H9 (cell line): ENCODE results near the gene KIR3DL1. TPM values are rescaled to one million over a fixed set of nuclear protein-coding genes. Genes with fewer than 3 reads are reported as not detected.
"Not testable (repeated sequence)": the region's sequence is repeated elsewhere in the genome, so short reads cannot be mapped to it uniquely, and the experiment has no call there.

Experiments
- DNase-seq: peaks from one replicate; pipeline ENCODE4 v3.0.0-alpha.2; 2017
- H2AFZ ChIP-seq: one replicate; pipeline ENCODE4 v1.6.1; 2013; ENCODE audit warnings: mild to moderate bottlenecking, low read length, control low read depth, moderate library complexity
- H2AK5ac ChIP-seq: 2 replicates; pipeline ENCODE4 v1.6.1; 2013; ENCODE audit warnings: low read length, control low read depth, mixed read lengths; ENCODE audit not compliant: insufficient read length
- H2BK120ac ChIP-seq: one replicate; pipeline ENCODE4 v1.6.1; 2013; ENCODE audit warnings: low read depth, mild to moderate bottlenecking, low read length, control low read depth, inconsistent platforms; ENCODE audit not compliant: poor library complexity, severe bottlenecking
- H2BK12ac ChIP-seq: 2 replicates; pipeline ENCODE4 v1.6.1; 2013; ENCODE audit warnings: low read length, control low read depth, mixed read lengths, low read depth; ENCODE audit not compliant: insufficient read length
- H2BK15ac ChIP-seq: 2 replicates; pipeline ENCODE4 v1.6.1; 2013; ENCODE audit warnings: low read depth, low read length, control low read depth
- H2BK20ac ChIP-seq: one replicate; pipeline ENCODE4 v1.6.1; 2013; ENCODE audit warnings: low read depth, mild to moderate bottlenecking, low read length, control low read depth, inconsistent platforms; ENCODE audit not compliant: poor library complexity, severe bottlenecking
- H2BK5ac ChIP-seq: 2 replicates; pipeline ENCODE4 v1.6.1; 2013; ENCODE audit warnings: low read length, control low read depth, mixed read lengths; ENCODE audit not compliant: insufficient read length
- H3K14ac ChIP-seq: 2 replicates; pipeline ENCODE4 v1.6.1; 2013; ENCODE audit warnings: low read length, control low read depth; ENCODE audit not compliant: insufficient read depth
- H3K18ac ChIP-seq: 2 replicates; pipeline ENCODE4 v1.6.1; 2013; ENCODE audit warnings: low read depth, mild to moderate bottlenecking, mixed read lengths, low read length, control low read depth; ENCODE audit not compliant: insufficient read length
- H3K23ac ChIP-seq: 2 replicates; pipeline ENCODE4 v1.6.1; 2013; ENCODE audit warnings: low read length, control low read depth, mixed read lengths, low read depth; ENCODE audit not compliant: insufficient read length
- H3K23me2 ChIP-seq: 2 replicates; pipeline ENCODE4 v1.6.1; 2013; ENCODE audit warnings: low read depth, mild to moderate bottlenecking, mixed read lengths, low read length, control low read depth; ENCODE audit not compliant: insufficient read length, poor library complexity, severe bottlenecking
- H3K27ac ChIP-seq: 2 replicates; pipeline ENCODE4 v1.5.1; 2013; ENCODE audit warnings: low read length, control low read depth, mixed read lengths, low read depth; ENCODE audit not compliant: insufficient read length
- H3K27me3 ChIP-seq: 2 replicates; pipeline ENCODE4 v1.6.1; 2013; ENCODE audit warnings: low read length, control low read depth, inconsistent platforms; ENCODE audit not compliant: insufficient read depth
- H3K4ac ChIP-seq: 2 replicates; pipeline ENCODE4 v1.6.1; 2013; ENCODE audit warnings: low read depth, mild to moderate bottlenecking, control low read depth, inconsistent platforms, low read length, moderate library complexity
- H3K4me1 ChIP-seq: 2 replicates; pipeline ENCODE4 v1.6.1; 2013; ENCODE audit warnings: low read length, control low read depth, inconsistent platforms; ENCODE audit not compliant: insufficient read depth
- H3K4me2 ChIP-seq: 2 replicates; pipeline ENCODE4 v1.6.1; 2013; ENCODE audit warnings: low read length, control low read depth, mixed read lengths; ENCODE audit not compliant: insufficient read length, insufficient read depth
- H3K56ac ChIP-seq: 2 replicates; pipeline ENCODE4 v1.6.1; 2013; ENCODE audit warnings: low read depth, mild to moderate bottlenecking, mixed read lengths, low read length, control low read depth; ENCODE audit not compliant: insufficient read length
- H3K79me1 ChIP-seq: 2 replicates; pipeline ENCODE4 v1.6.1; 2013; ENCODE audit warnings: low read depth, mild to moderate bottlenecking, moderate library complexity, low read length, control low read depth, inconsistent platforms; ENCODE audit not compliant: insufficient read depth, poor library complexity, severe bottlenecking
- H3K79me2 ChIP-seq: 2 replicates; pipeline ENCODE4 v1.6.1; 2013; ENCODE audit warnings: low read length, control low read depth, inconsistent platforms; ENCODE audit not compliant: insufficient read depth
- H3K9ac ChIP-seq: 2 replicates; pipeline ENCODE4 v1.6.1; 2013; ENCODE audit warnings: low read length, control low read depth, mixed read lengths; ENCODE audit not compliant: insufficient read length; ENCODE audit errors: extremely low read depth
- H3K9me3 ChIP-seq: one replicate; pipeline ENCODE4 v1.6.1; 2013; ENCODE audit warnings: low read depth, low read length, inconsistent platforms; ENCODE audit not compliant: control insufficient read depth
- H3T11ph ChIP-seq: one replicate; pipeline ENCODE4 v1.6.1; 2013; ENCODE audit warnings: mild to moderate bottlenecking, low read length, control low read depth, inconsistent platforms
- H4K20me1 ChIP-seq: one replicate; pipeline ENCODE4 v1.6.1; 2013; ENCODE audit not compliant: control insufficient read depth, insufficient read length, insufficient read depth
- H4K5ac ChIP-seq: 2 replicates; pipeline ENCODE4 v1.6.1; 2013; ENCODE audit warnings: low read depth, mild to moderate bottlenecking, mixed read lengths, low read length, control low read depth; ENCODE audit not compliant: insufficient read length
- H4K8ac ChIP-seq: replicated peaks from 2 replicates; pipeline ENCODE4 v1.6.1; 2013; ENCODE audit warnings: low read length, control low read depth, mixed read lengths, low read depth; ENCODE audit not compliant: insufficient read length
- H4K91ac ChIP-seq: 2 replicates; pipeline ENCODE4 v1.6.1; 2013; ENCODE audit warnings: low read depth, mild to moderate bottlenecking, moderate library complexity, mixed read lengths, low read length, control low read depth; ENCODE audit not compliant: insufficient read length
- H3K27ac Mint-ChIP-seq, 3 experiments: 2 replicates in 2 of 3; 3 replicates in 1 of 3; pipeline ENCODE4 v1.8.0; 2020 to 2021; ENCODE audit warnings: mixed read lengths in 3 of 3, mild to moderate bottlenecking in 1 of 3, moderate library complexity in 1 of 3
- H3K27me3 Mint-ChIP-seq: 2 replicates; pipeline ENCODE4 v1.8.0; 2021; ENCODE audit warnings: low read depth, mild to moderate bottlenecking, moderate library complexity, mixed read lengths
- H3K36me3 Mint-ChIP-seq, 3 experiments: 2 replicates in 2 of 3; 3 replicates in 1 of 3; pipeline ENCODE4 v1.8.0; 2020 to 2021; ENCODE audit warnings: low read depth in 3 of 3, mixed read lengths in 3 of 3; ENCODE audit not compliant: insufficient read depth in 1 of 3
- H3K4me1 Mint-ChIP-seq, 2 experiments: 2 replicates each; pipeline ENCODE4 v1.8.0; 2020; ENCODE audit warnings: mixed read lengths in 2 of 2
- H3K4me3 Mint-ChIP-seq, 2 experiments: 2 replicates in 1 of 2; 3 replicates in 1 of 2; pipeline ENCODE4 v1.8.0; 2020 to 2021; ENCODE audit warnings: mild to moderate bottlenecking in 2 of 2, mixed read lengths in 2 of 2, moderate library complexity in 1 of 2
- H3K9me3 Mint-ChIP-seq, 2 experiments: 2 replicates in 1 of 2; 3 replicates in 1 of 2; pipeline ENCODE4 v1.8.0; 2020; ENCODE audit warnings: mild to moderate bottlenecking in 2 of 2, mixed read lengths in 2 of 2, moderate library complexity in 1 of 2
- WGBS: extraction: QIAGEN DNeasy Blood & Tissue Kit; methylation state at CpG from one replicate; pipeline ENCODE4 v1.1.7; 2013; ENCODE audit warnings: missing lambda C conversion rate, low lambda C conversion rate, mixed read lengths; ENCODE audit not compliant: insufficient read length; ENCODE audit errors: extremely low coverage; 5-methylcytosine and 5-hydroxymethylcytosine counted together
- total RNA-seq: library from RNA; stranded (reverse); gene quantifications from 2 replicates; pipeline ENCODE4 v1.2.1, GENCODE V29; 2021

The KIR3DL1 gene
- total RNA-seq, 1 experiment from 2014 or later, result not detected

DNA sequence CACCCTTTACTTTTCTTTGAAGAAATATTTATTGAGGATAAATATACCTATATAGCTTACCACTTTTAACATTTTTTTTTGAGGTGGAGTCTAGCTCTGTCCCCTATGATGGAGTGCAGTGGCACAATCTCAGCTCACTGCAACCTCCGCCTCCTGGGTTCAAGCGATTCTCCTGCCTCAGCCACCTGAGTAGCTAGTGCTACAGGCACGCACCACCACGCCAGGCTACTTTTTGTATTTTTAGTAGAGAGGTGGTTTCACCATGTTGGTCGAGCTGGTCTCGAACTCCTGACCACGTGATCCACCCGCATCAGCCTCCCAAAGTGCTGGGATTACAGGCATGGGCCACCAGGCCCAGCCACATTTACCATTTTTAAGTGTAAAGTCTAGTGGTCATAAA is 40.4 kb upstream of the KIR3DL1 start:
- not testable (repeated sequence) for H2BK15ac ChIP-seq, H2AFZ ChIP-seq, H3K27ac Mint-ChIP-seq, H2BK5ac ChIP-seq, H3K14ac ChIP-seq, H3K56ac ChIP-seq, H2BK20ac ChIP-seq, H3K4ac ChIP-seq, H3K4me1 Mint-ChIP-seq, H2BK120ac ChIP-seq, H3K4me3 Mint-ChIP-seq, H4K20me1 ChIP-seq, H3K79me1 ChIP-seq, DNase-seq, H3T11ph ChIP-seq, H3K18ac ChIP-seq, H4K5ac ChIP-seq, H4K91ac ChIP-seq, H3K27me3 ChIP-seq, H3K4me2 ChIP-seq, H4K8ac ChIP-seq, H3K23ac ChIP-seq, H2BK12ac ChIP-seq, H3K9ac ChIP-seq, H3K27me3 Mint-ChIP-seq, H3K79me2 ChIP-seq, H3K23me2 ChIP-seq, H3K27ac ChIP-seq, H3K4me1 ChIP-seq, H2AK5ac ChIP-seq
- Mint-ChIP-seq H3K36me3 (peaks cover 4 to 50% (median 15%) of the 10 kb centered on the region in 3 experiments; a peak in 6 of 7 replicates), H3K9me3 (peaks cover 89 to 92% of the 10 kb centered on the region in 2 experiments)
- H3K9me3 ChIP-seq, result peaks cover 68% of the 10 kb centered on the region
- no CpG with 5 or more reads among the region's 8 CpGs for WGBS

- H3K27ac ChIP-seq, H4K5ac ChIP-seq, H2BK120ac ChIP-seq, H3K27me3 Mint-ChIP-seq, H2AK5ac ChIP-seq, H4K8ac ChIP-seq, H4K91ac ChIP-seq, H3T11ph ChIP-seq, H2BK5ac ChIP-seq, H3K18ac ChIP-seq, H2BK20ac ChIP-seq, H2BK12ac ChIP-seq, H3K9ac ChIP-seq, H2BK15ac ChIP-seq, H3K27me3 ChIP-seq, H3K4me1 Mint-ChIP-seq, DNase-seq, H3K4ac ChIP-seq, H2AFZ ChIP-seq, H3K79me2 ChIP-seq, H3K56ac ChIP-seq, H3K14ac ChIP-seq, H3K4me3 Mint-ChIP-seq, H3K79me1 ChIP-seq, H3K27ac Mint-ChIP-seq, H3K4me1 ChIP-seq, H3K23me2 ChIP-seq, H3K4me2 ChIP-seq, H4K20me1 ChIP-seq, H3K23ac ChIP-seq: not testable (repeated sequence)
- WGBS, result no CpG with 5 or more reads among the region's 4 CpGs
- Mint-ChIP-seq H3K9me3 (peaks cover 87 to 90% of the 10 kb centered on the region in 2 experiments), H3K36me3 (peaks cover 4 to 50% (median 13%) of the 10 kb centered on the region in 3 experiments; a peak in 6 of 7 replicates)
- H3K9me3 ChIP-seq, result peaks cover 48% of the 10 kb centered on the region
These were observed 38.4 kb upstream of the KIR3DL1 start for GRCh38 chr19:54777851-54778250.
